Progenitor cell of endocrine pancreas (in vitro differentiated cells): ENCODE data around the gene RFX3. TPM values are rescaled to one million over a fixed set of nuclear protein-coding genes. Genes with fewer than 3 reads are reported as not detected.

ENCODE experiments used
- DNase-seq: peaks from one replicate; pipeline ENCODE4 v3.0.0; 2021; ENCODE audit warnings: low spot score; ENCODE audit not compliant: unreplicated experiment
- H3K27ac Mint-ChIP-seq: 2 replicates; pipeline ENCODE4 v1.8.0; 2021; ENCODE audit warnings: mild to moderate bottlenecking, moderate library complexity, mixed read lengths
- H3K27me3 Mint-ChIP-seq: 2 replicates; pipeline ENCODE4 v1.8.0; 2021; ENCODE audit warnings: mixed read lengths
- H3K36me3 Mint-ChIP-seq: 2 replicates; pipeline ENCODE4 v1.8.0; 2022; ENCODE audit warnings: mixed read lengths; ENCODE audit not compliant: insufficient read depth
- H3K4me1 Mint-ChIP-seq: 2 replicates; pipeline ENCODE4 v1.8.0; 2021; ENCODE audit warnings: low read depth, mixed read lengths
- H3K4me3 Mint-ChIP-seq: 2 replicates; pipeline ENCODE4 v1.8.0; 2021; ENCODE audit warnings: low read depth, mild to moderate bottlenecking, moderate library complexity, mixed read lengths
- H3K9me3 Mint-ChIP-seq: 2 replicates; pipeline ENCODE4 v1.8.0; 2021; ENCODE audit warnings: low read depth, mixed read lengths
- total RNA-seq: library from RNA; stranded (reverse); gene quantifications from 2 replicates; pipeline ENCODE4 v1.2.1, GENCODE V29; 2021
- TF ChIP-seq, protein P1 (sequence below): fragments of 200-600 bp; sonication (generic); IDR thresholded peaks from one replicate; pipeline ENCODE4 v1.5.0; 2021; ENCODE audit warnings: antibody characterized with exemption, mild to moderate bottlenecking; ENCODE audit not compliant: unreplicated experiment

Gene RFX3
- total RNA-seq, 1 donor from 2014 or later = 53.9 TPM

- no peak for DNase-seq
- Mint-ChIP-seq H3K27me3 (no peaks in the 10 kb centered on the region), H3K4me3 (no peak overlapping the region), H3K27ac (no peak overlapping the region), H3K9me3 (peaks cover 3% of the 10 kb centered on the region), H3K4me1 (peaks cover 9% of the 10 kb centered on the region), H3K36me3 (peaks cover 4% of the 10 kb centered on the region)
- TF ChIP-seq, protein P1, sequence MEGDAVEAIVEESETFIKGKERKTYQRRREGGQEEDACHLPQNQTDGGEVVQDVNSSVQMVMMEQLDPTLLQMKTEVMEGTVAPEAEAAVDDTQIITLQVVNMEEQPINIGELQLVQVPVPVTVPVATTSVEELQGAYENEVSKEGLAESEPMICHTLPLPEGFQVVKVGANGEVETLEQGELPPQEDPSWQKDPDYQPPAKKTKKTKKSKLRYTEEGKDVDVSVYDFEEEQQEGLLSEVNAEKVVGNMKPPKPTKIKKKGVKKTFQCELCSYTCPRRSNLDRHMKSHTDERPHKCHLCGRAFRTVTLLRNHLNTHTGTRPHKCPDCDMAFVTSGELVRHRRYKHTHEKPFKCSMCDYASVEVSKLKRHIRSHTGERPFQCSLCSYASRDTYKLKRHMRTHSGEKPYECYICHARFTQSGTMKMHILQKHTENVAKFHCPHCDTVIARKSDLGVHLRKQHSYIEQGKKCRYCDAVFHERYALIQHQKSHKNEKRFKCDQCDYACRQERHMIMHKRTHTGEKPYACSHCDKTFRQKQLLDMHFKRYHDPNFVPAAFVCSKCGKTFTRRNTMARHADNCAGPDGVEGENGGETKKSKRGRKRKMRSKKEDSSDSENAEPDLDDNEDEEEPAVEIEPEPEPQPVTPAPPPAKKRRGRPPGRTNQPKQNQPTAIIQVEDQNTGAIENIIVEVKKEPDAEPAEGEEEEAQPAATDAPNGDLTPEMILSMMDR = no peak
Observed at GRCh38 chr9:3492214-3492613, 33.6 kb downstream of the RFX3 start.

DNA sequence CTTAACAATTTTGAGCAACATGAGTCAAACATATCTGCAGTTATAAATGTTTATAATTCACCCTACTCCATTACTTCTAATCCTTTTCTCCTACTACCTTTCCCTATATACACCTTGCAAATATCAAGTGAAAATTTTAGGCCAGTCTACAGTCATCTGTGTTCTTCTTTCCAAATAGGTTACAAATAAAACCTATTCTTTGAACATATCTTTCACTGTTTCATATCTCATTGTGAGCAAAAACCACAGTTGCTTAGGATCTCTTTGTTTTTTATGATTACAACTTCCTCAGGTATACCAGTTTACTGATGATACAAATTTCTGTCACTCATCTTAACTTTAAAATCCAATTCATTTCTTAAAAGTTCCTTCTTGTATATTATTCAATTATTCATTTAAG is 34.4 kb downstream of the RFX3 start:
- TF ChIP-seq, protein P1 = no peak
- peaks cover 4% of the 10 kb centered on the region for H3K36me3 Mint-ChIP-seq
- H3K4me1 Mint-ChIP-seq = peaks cover 9% of the 10 kb centered on the region
- H3K27ac Mint-ChIP-seq = no peak overlapping the region
- no peak for DNase-seq
- H3K9me3 Mint-ChIP-seq = peaks cover 3% of the 10 kb centered on the region
- H3K27me3 Mint-ChIP-seq = no peaks in the 10 kb centered on the region
- no peak overlapping the region for H3K4me3 Mint-ChIP-seq

DNA sequence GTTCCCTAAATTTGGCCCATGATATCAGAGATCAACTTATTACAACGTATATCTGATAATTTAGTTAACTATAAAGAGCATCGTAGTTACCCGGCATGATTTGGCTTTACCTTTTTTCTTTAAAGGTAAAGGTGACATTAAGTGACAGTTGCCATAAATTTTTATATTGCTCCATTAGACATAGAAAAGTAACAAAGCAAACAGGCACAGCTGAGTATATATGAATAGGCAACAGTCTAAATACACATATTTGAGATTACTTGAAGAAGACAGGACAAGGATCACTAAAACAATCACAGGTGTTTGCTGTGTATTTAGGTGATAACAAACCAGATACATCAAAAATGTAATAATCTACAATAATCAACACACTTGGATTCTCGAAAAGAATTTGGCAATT is 34.8 kb downstream of the RFX3 start:
- Mint-ChIP-seq H3K27me3 (no peaks in the 10 kb centered on the region), H3K4me3 (no peak overlapping the region), H3K36me3 (peaks cover 6% of the 10 kb centered on the region), H3K27ac (no peak overlapping the region), H3K9me3 (peaks cover 3% of the 10 kb centered on the region), H3K4me1 (peaks cover 6% of the 10 kb centered on the region)
- no peak for DNase-seq
- TF ChIP-seq, protein P1 = no peak

DNA sequence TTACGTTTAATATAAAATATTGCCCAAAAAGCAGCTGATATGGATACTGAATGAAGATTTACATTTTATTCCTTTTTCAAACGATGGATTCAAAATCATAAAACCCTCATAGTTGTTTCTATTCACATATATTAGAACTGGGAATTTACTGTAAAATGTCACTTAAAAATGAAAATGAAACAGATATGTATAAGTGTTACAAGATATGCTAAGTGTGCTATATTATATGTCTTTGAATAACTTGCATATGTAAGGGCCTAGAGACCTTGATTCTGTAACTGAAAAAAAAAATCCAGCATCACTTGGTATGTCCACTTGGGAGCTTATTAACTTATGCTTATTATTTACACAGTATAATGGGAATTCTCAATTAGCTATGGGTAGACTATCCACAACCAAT is 43.2 kb downstream of the RFX3 start:
- peaks cover 25% of the 10 kb centered on the region for H3K36me3 Mint-ChIP-seq
- no peak overlapping the region for H3K4me3 Mint-ChIP-seq
- H3K4me1 Mint-ChIP-seq = peaks cover 2% of the 10 kb centered on the region
- H3K9me3 Mint-ChIP-seq = no peaks in the 10 kb centered on the region
- no peak overlapping the region for H3K27ac Mint-ChIP-seq
- no peak for DNase-seq
- TF ChIP-seq, protein P1 = no peak
- no peaks in the 10 kb centered on the region for H3K27me3 Mint-ChIP-seq

DNA sequence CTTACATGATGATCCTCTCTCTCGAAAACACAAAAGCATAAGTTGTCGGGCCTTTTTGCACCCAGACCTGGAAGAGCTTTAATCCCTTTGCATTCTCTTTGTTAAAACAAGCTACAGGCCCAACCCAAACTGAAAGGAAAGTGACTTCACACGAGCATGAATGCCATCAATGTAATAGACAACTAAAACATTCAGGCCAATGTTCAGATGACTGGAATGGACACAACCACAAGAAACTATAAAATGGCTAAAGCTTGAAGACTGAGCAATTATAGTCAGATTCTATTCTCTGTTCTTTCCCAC is 45.5 kb downstream of the RFX3 start:
- no peak for DNase-seq
- TF ChIP-seq, protein P1 = no peak
- Mint-ChIP-seq H3K4me1 (peaks cover 2% of the 10 kb centered on the region), H3K36me3 (peaks cover 27% of the 10 kb centered on the region), H3K27me3 (no peaks in the 10 kb centered on the region), H3K27ac (peak overlapping the region; percentile 1), H3K4me3 (no peak overlapping the region), H3K9me3 (no peaks in the 10 kb centered on the region)
